GM18502 (cell line): Measurements from ENCODE around the gene C1QTNF6.

ENCODE experiments used
- ATAC-seq: cut with Tn5 transposase; IDR thresholded peaks from one replicate; pipeline ENCODE4 v1.9.1; 2021; ENCODE audit warnings: mild to moderate bottlenecking; ENCODE audit not compliant: unreplicated experiment, poor library complexity

The C1QTNF6 gene

GRCh38 chr22:37224757-37225420, 36.8 kb upstream of the C1QTNF6 start:
- ATAC-seq = no peak

GRCh38 chr22:37223965-37224551, 36.0 kb upstream of the C1QTNF6 start:
- ATAC-seq = no peak

GRCh38 chr22:37222440-37222971, 34.5 kb upstream of the C1QTNF6 start:
- ATAC-seq = no peak

GRCh38 chr22:37221424-37222333, 33.6 kb upstream of the C1QTNF6 start:
- ATAC-seq = no peak

- ATAC-seq = no peak
Measured at GRCh38 chr22:37220543-37220981, 32.5 kb upstream of the C1QTNF6 start.

GRCh38 chr22:37219533-37219932, 31.5 kb upstream of the C1QTNF6 start:
- no peak for ATAC-seq

- peak; percentile 77 for ATAC-seq
Measured at GRCh38 chr22:37218771-37219411, 30.8 kb upstream of the C1QTNF6 start.

GRCh38 chr22:37218399-37218770, 30.3 kb upstream of the C1QTNF6 start:
- ATAC-seq = peak; percentile 13

- ATAC-seq = no peak
Measured at GRCh38 chr22:37215890-37216289, 27.8 kb upstream of the C1QTNF6 start.

- ATAC-seq = no peak
Measured at GRCh38 chr22:37214731-37215030, 26.6 kb upstream of the C1QTNF6 start.

GRCh38 chr22:37213941-37214730, 26.1 kb upstream of the C1QTNF6 start:
- ATAC-seq = no peak

GRCh38 chr22:37213218-37213855, 25.3 kb upstream of the C1QTNF6 start:
- ATAC-seq = no peak

GRCh38 chr22:37212174-37212906, 24.3 kb upstream of the C1QTNF6 start, which contains the start of gene SSTR3:
Gene SSTR3, minus strand, starts transcription at chr22:37212477. Its CDS starts 4,674 bp downstream, at chr22:37207803.
- no peak for ATAC-seq

- no peak for ATAC-seq
Measured at GRCh38 chr22:37211866-37212173, 23.8 kb upstream of the C1QTNF6 start.

GRCh38 chr22:37211075-37211865, 23.2 kb upstream of the C1QTNF6 start:
- ATAC-seq = no peak

- no peak for ATAC-seq
Measured at GRCh38 chr22:37210041-37210803, 22.2 kb upstream of the C1QTNF6 start.

- no peak for ATAC-seq
Measured at GRCh38 chr22:37209140-37209845, 21.2 kb upstream of the C1QTNF6 start.
